Inferior parietal cortex (tissue), 1 donor: ENCODE measurements around the gene PWP1.
A peak's percentile ranks its signal among the peaks of the same experiment; 100 is the strongest.
"Not testable (repeated sequence)": the region's sequence is repeated elsewhere in the genome, so short reads cannot be mapped to it uniquely, and the experiment has no call there.

ENCODE experiments used
- DNase-seq: peaks from one replicate; pipeline ENCODE4 v3.0.0-alpha.2; 2016; ENCODE audit errors: extremely low spot score

Gene PWP1

GRCh38 chr12:107668320-107669098, 17.1 kb upstream of the PWP1 start:
- no peak for DNase-seq

- no peak for DNase-seq
These were observed 15.7 kb upstream of the PWP1 start for GRCh38 chr12:107669946-107670345.

GRCh38 chr12:107670999-107671643, 14.5 kb upstream of the PWP1 start:
- no peak for DNase-seq

GRCh38 chr12:107677671-107678070, 7.9 kb upstream of the PWP1 start:
- no peak for DNase-seq

- no peak for DNase-seq
These were observed 6.3 kb upstream of the PWP1 start for GRCh38 chr12:107679336-107679735.

GRCh38 chr12:107681455-107681835, 4.2 kb upstream of the PWP1 start:
- no peak for DNase-seq

GRCh38 chr12:107681836-107682820, 3.5 kb upstream of the PWP1 start:
- DNase-seq: no peak

- no peak for DNase-seq
These were observed 1.4 kb upstream of the PWP1 start for GRCh38 chr12:107684029-107684795.

GRCh38 chr12:107684990-107685359, 624 bp upstream of the PWP1 start:
- DNase-seq: peak; percentile 25

GRCh38 chr12:107695772-107696171, 10.2 kb downstream of the PWP1 start:
- DNase-seq: not testable (repeated sequence)

- no peak for DNase-seq
These were observed 16.5 kb downstream of the PWP1 start for GRCh38 chr12:107702106-107702505.

GRCh38 chr12:107704041-107704440, 18.4 kb downstream of the PWP1 start:
- DNase-seq: no peak

GRCh38 chr12:107705522-107705921, 19.9 kb downstream of the PWP1 start:
- not testable (repeated sequence) for DNase-seq

GRCh38 chr12:107715780-107716179, 30.2 kb downstream of the PWP1 start:
- no peak for DNase-seq

- no peak for DNase-seq
These were observed 33.0 kb downstream of the PWP1 start for GRCh38 chr12:107718606-107719005.

- not testable (repeated sequence) for DNase-seq
These were observed 41.7 kb downstream of the PWP1 start for GRCh38 chr12:107727327-107727726.

- DNase-seq: not testable (repeated sequence)
These were observed 42.1 kb downstream of the PWP1 start for GRCh38 chr12:107727742-107728141.

- no peak for DNase-seq
These were observed 45.2 kb downstream of the PWP1 start for GRCh38 chr12:107730618-107731341.

- DNase-seq: no peak
These were observed 45.8 kb downstream of the PWP1 start for GRCh38 chr12:107731366-107731765.

- no peak for DNase-seq
These were observed 46.8 kb downstream of the PWP1 start for GRCh38 chr12:107732365-107732764.

- DNase-seq: no peak
These were observed 48.5 kb downstream of the PWP1 start for GRCh38 chr12:107734139-107734538.
